ENCODE results near the gene NDUFAF4.

- TF ChIP-seq EZH2phosphoT487 (IDR thresholded peaks at IDR 0.05; ENCODE audit: low read depth) (no peak), CTCF (IDR thresholded peaks at IDR 0.05; ENCODE audit: low read depth, low read length) (no peak)
These were observed 32.0 kb upstream of the NDUFAF4 start for GRCh38 chr6:96929741-96930140.
